A673 (cell line): ENCODE results near the gene MAPKAPK2.

Source experiments
- EZH2 ChIP-seq: fragments of 200-600 bp; sonication (generic); IDR thresholded peaks from 2 replicates; pipeline ENCODE4 v1.6.1; 2017; ENCODE audit warnings: borderline replicate concordance, low read depth, mild to moderate bottlenecking, mixed read lengths, antibody characterized with exemption, low read length; ENCODE audit not compliant: poor library complexity, severe bottlenecking
- TF ChIP-seq, protein P1 (sequence below): fragments of 300-800, 200-600 bp; sonication (generic); conservative IDR thresholded peaks from 2 replicates; pipeline ENCODE4 v1.5.1; 2017; ENCODE audit warnings: low read depth, mild to moderate bottlenecking, antibody characterized with exemption, low read length, moderate library complexity, mixed read lengths

DNA sequence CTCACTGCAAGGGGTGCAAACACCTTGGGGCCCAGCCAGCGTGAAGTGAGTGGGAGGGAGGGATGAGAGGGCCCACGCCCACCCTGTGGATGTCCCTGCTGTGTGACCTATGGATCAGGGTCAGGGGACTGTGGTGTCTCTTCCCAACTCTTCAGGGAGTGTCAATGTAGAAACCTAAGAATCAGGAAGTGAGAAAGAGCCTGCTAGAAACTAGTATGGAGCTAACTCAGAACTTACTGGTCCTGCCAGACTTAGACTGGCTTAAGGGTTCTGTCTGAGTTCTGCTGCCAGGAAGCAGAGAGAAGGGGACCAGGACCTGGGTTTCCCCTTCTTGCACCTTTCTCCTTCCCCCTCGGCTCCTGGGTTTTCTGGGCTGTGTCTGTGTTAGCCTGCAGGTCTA lies 89.4 kb downstream of the MAPKAPK2 start:
- TF ChIP-seq, protein P1, sequence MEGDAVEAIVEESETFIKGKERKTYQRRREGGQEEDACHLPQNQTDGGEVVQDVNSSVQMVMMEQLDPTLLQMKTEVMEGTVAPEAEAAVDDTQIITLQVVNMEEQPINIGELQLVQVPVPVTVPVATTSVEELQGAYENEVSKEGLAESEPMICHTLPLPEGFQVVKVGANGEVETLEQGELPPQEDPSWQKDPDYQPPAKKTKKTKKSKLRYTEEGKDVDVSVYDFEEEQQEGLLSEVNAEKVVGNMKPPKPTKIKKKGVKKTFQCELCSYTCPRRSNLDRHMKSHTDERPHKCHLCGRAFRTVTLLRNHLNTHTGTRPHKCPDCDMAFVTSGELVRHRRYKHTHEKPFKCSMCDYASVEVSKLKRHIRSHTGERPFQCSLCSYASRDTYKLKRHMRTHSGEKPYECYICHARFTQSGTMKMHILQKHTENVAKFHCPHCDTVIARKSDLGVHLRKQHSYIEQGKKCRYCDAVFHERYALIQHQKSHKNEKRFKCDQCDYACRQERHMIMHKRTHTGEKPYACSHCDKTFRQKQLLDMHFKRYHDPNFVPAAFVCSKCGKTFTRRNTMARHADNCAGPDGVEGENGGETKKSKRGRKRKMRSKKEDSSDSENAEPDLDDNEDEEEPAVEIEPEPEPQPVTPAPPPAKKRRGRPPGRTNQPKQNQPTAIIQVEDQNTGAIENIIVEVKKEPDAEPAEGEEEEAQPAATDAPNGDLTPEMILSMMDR: no peak
- TF ChIP-seq EZH2: no peak
